NCI-H2227 (cell line): ENCODE measurements around the gene RPRD1B.
A peak's percentile ranks its signal among the peaks of the same experiment; 100 is the strongest.

Experiments used
- DNase-seq: peaks from one replicate; lab custom pipeline; 2025; ENCODE audit not compliant: unreplicated experiment; lab: John Stamatoyannopoulos, UW

The RPRD1B gene

DNA sequence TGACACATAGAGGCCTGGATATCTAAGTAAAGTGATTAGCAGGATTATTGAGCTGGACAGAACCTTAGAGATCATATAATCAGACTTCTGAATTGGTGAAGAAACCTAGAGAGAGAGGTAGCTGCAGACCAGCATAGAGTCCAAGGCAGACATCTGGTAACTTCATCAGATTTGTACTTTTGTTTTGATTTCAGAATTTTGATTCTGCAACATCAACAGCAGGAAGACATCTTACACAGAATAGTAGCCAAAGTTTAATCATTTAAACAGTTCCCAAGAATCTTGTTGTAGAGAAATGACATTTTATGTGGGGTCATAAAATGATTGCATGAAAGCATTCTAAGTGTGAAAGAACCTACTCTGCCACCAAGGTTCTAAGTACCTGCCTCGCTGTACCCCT lies 39.4 kb downstream of the RPRD1B start:
- no peak for DNase-seq

DNA sequence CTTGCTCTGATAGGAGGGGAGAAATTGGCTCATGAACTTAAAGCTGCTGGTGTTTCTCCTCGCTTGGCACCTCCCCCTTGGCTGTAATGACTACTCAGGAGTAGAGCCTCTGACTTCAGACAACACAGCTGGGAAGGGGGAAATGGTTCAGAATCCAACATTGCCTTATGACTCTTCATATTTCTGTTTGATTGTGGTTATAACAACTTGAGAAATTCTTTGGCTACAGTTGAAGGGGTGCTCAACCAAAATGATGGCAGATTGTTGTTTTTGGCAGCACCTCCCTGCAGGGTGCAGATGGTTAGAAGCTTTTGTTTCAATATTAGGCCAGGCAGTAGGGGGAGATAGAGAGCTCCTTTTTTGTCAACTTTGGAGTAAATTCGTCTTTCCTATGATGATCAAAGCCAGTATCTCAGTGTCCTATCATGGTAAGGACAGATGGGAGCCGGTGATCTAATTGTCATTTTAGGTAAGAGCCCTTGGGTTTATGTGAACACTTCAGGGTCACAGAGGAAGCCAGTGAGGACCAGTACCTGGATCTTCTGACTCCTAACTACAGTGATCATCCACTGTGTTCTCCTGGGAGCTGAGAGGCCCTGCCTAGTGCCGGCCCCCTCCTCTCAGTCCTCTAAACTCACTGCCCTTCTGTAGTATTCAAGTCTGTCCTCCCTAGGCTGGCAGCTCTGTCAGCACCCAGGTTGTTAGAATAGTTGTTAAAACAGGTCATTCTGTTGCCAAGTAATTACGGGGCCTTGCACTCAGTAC lies 39.9 kb downstream of the RPRD1B start:
- DNase-seq: peak; percentile 64

DNA sequence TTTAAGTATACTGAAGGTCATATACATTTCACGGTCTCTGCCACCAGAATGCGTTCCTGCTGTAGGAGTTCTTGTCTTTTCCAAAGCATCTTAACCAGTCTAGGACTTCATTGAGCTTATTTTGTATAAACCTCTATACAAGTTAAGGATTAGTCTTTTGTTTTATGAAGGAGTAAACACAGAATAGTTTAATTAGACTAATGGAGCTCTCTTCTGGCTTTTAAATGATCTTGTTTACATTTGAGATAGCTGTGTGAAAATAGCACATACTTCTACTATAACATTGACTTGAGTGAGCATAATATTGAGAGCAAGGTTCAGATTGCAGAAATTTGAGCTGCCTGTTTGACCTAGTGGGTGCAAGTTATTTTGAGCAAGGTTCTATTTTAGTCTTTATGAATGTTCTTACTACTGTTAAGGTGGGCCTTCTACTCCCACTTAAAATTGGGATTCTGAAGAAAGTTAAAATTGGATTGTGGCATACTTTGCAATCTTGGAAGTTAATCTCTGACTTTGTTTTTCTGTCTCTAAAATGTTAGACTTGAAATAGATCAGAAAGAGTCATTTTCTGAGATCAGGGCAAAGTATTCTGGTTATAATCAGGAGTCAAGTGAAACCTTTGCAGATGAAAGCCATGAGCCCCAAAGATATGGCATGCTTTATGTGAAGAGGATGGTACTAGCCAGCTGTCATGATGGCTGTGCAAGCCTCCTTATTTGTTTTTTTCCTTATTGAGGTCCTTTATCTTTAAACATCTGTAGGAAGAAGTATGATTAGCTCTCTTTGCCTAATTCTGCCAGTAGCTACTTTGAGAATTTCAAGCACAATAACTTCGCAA lies 41.8 kb downstream of the RPRD1B start:
- no peak for DNase-seq

- DNase-seq: no peak
These were observed 43.0 kb downstream of the RPRD1B start for GRCh38 chr20:38076548-38076947.

DNA sequence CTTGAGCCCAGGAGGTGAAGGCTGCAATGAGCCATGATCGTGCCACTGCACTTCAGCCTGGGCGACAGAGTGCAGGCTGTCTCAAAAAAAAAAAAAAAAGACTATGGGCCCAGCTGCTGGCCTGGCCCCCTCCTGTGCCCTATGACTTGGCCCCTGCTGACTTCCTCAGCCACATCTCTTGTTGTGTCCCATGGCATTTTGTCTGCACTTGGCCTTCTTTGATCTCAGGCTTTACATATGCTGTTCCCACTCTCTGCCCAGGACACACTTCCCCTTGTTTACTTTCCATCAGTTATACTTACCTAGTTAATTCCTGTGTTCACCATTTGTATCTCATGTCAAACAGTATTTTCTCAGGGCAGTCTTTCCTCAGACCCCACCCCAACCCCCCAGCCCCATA lies 44.5 kb downstream of the RPRD1B start:
- no peak for DNase-seq

GRCh38 chr20:38079353-38079752 lies 45.8 kb downstream of the RPRD1B start:
- DNase-seq: no peak

- no peak for DNase-seq
These were observed 48.0 kb downstream of the RPRD1B start for GRCh38 chr20:38081575-38081974.

GRCh38 chr20:38082894-38083293 lies 49.3 kb downstream of the RPRD1B start:
- DNase-seq: no peak

GRCh38 chr20:38083338-38084048 lies 49.9 kb downstream of the RPRD1B start:
- no peak for DNase-seq

DNA sequence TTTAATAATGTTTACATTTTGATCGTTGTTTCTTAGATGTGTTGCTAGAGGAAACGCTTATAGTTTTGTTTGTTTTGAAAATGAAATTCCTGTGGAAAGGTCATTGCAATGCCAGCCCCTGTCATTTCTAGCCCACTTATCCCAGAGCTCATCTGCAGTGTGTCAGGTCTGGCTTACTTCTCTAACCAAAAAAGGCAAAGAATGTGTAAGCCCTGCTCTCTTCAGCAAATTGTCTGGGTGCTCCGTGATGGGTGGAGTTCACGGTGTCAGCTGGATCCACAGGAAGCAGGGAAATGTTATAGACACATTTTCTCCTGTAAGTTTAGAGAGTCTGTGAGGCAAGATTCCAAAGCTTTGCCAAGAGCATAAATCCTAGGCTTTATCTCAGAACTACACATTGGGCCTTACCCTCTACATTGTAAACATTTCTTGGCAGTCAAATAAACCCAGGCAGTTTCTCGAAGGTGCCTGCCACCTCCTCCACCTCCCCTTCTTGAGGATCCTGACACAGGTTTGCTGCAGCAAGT lies 50.9 kb downstream of the RPRD1B start:
- DNase-seq: peak; percentile 27

DNA sequence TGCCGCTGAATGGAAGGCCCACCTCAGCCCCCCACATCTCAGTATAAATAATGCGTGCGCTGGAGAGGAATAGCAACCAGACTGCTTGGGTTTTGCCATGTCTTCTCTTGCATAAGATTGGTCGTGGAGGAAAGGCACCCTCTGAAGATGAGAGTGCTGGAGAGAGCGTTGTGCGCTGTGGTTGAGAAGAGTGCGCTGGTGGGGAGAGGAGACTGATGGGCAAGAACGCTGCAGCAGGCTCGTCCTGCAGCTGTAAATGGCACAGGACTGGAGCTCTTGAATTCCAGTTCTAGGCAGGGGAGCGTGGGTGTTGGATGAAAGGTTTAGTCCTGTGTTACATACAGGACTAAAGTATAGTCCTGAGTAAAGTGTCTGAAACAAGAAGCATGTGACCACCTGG lies 51.5 kb downstream of the RPRD1B start:
- no peak for DNase-seq

GRCh38 chr20:38089500-38089899 lies 56.0 kb downstream of the RPRD1B start:
- no peak for DNase-seq

- DNase-seq: no peak
These were observed 56.5 kb downstream of the RPRD1B start for GRCh38 chr20:38090061-38090460.

GRCh38 chr20:38091441-38092216 lies 58.1 kb downstream of the RPRD1B start:
- no peak for DNase-seq

GRCh38 chr20:38092260-38092857 lies 58.8 kb downstream of the RPRD1B start:
- DNase-seq: no peak

GRCh38 chr20:38092915-38093314 lies 59.4 kb downstream of the RPRD1B start:
- no peak for DNase-seq

GRCh38 chr20:38093641-38094077 lies 60.1 kb downstream of the RPRD1B start:
- no peak for DNase-seq

- no peak for DNase-seq
These were observed 60.9 kb downstream of the RPRD1B start for GRCh38 chr20:38094373-38094891.

DNA sequence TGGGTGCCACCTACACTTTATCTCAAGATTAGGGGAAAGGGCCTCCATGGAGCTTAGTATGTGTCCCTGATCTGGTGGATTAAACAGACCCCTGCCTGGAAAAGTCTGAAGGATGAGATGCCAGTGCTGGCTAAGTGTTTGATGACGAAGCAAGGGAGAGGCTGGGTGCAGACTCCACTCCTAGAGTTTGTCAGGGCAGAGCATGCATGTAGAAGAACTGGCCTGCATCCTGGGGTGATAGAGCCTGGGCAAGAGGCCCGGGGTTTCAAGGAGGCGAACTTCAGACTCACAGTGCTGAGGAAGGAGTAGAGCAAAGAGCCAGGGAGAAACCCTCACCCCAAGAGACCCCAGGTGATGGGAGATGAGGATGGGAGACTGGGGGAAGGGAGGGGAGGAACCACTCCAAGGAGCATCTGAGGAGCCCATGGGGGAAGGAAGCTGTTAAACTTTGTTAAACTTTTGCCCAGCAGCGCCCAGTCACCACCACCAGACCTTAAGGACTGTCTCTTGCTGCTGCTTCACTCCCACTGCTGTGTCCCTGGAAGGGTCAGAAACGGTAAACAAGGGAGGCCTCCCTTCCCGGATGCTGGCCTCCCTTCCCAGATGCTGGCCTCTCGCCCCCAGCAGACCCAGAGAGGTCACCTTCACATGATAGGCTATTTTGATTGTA lies 61.6 kb downstream of the RPRD1B start:
- no peak for DNase-seq
